ENCODE results near the gene CCL24. TPM values are rescaled to one million over a fixed set of nuclear protein-coding genes. Genes with fewer than 3 reads are reported as not detected.

Gene CCL24
- total RNA-seq, 6 donors from 2014 or later, result 1.4 to 7.6 (median 2.7) TPM; not detected in 2

DNA sequence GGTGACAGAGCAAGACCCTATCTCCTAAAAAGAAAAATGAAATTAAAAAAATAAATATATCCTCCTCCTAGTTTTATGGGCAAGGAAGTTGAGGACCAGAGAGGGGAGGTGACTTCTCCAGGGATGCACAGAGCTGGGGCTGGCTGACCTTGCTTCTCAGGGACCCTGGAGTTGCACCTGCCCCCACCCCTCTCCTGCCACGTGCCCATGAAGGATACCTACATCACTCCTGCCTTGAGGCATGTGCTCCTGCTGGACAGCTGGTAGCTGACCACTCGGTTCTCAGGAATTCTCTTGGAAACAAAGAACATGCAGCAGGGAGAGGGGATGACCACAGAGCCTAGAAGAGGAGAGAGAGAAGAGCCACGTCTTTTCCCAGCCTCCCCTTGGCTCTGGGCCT, 522 bp downstream of the CCL24 start:
- 40 to 68% methylated on average over 3 of the region's 3 CpGs for WGBS, 2 donors
- Histone ChIP-seq H3K27me3 (no peaks in the 10 kb centered on the region), H3K36me3 (no peaks in the 10 kb centered on the region), H3K27ac (no peak overlapping the region), H3K4me3 (no peak overlapping the region), H3K9me3 (peaks cover 0 to under 1% (median 0%) of the 10 kb centered on the region in 4 donors), H3K4me1 (no peaks in the 10 kb centered on the region)
- ATAC-seq (ENCODE audit: low FRiP score in 2 of 2), result no peak
- no peak for DNase-seq
- TF ChIP-seq, protein P1, sequence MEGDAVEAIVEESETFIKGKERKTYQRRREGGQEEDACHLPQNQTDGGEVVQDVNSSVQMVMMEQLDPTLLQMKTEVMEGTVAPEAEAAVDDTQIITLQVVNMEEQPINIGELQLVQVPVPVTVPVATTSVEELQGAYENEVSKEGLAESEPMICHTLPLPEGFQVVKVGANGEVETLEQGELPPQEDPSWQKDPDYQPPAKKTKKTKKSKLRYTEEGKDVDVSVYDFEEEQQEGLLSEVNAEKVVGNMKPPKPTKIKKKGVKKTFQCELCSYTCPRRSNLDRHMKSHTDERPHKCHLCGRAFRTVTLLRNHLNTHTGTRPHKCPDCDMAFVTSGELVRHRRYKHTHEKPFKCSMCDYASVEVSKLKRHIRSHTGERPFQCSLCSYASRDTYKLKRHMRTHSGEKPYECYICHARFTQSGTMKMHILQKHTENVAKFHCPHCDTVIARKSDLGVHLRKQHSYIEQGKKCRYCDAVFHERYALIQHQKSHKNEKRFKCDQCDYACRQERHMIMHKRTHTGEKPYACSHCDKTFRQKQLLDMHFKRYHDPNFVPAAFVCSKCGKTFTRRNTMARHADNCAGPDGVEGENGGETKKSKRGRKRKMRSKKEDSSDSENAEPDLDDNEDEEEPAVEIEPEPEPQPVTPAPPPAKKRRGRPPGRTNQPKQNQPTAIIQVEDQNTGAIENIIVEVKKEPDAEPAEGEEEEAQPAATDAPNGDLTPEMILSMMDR (IDR thresholded peaks at IDR 0.05), result no peak
- TF ChIP-seq POLR2A (IDR thresholded peaks at IDR 0.05), result no peak
- no peak for TF ChIP-seq POLR2AphosphoS5 (IDR thresholded peaks at IDR 0.05)
- no peak for TF ChIP-seq EP300 (IDR thresholded peaks at IDR 0.05)

DNA sequence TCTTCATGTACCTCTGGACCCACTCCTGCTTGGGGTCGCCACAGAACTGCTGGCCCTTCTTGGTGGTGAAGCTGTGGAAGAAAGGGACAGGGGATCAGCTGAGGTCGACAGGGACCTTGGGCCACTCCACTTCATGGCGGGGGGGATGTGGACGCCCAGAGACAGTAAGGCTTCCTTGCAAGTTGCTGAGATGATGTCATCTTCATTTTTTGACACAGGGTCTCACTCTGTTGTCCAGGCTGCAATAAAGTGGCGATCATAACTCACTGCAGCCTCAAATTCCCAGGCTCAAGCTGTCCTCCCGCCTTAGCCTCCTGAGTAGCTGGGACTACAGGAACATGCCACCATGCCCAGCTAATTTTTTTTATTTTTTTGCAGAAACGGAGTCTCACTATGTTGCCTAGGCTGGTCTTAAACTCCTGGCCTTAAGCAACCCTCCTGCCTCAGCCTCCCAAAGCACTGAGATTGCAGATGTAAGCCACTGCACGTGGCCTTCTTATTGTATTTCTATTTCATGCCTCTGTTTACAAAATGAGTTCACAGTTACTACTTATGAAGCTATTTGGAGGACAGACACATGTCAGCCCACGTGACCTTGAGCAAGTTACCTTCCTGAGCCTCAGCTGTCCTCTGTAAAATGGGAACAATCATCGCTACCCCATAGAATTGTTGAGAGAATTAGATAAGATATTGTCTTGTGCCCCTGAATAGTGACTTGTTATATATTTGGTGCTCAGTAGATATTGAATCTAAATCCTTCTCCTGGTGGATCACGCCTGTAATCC, 1.5 kb downstream of the CCL24 start:
- no peak for DNase-seq
- Histone ChIP-seq H3K27me3 (no peaks in the 10 kb centered on the region), H3K4me3 (no peak overlapping the region), H3K27ac (no peak overlapping the region), H3K36me3 (no peaks in the 10 kb centered on the region), H3K4me1 (no peaks in the 10 kb centered on the region), H3K9me3 (peaks cover 0 to 11% (median 5%) of the 10 kb centered on the region in 4 donors)
- TF ChIP-seq EP300 (IDR thresholded peaks at IDR 0.05), result no peak
- 89 to 96% methylated on average over 9 to 11 of the region's 11 CpGs for WGBS, 2 donors
- no peak for ATAC-seq (ENCODE audit: low FRiP score in 2 of 2)

DNA sequence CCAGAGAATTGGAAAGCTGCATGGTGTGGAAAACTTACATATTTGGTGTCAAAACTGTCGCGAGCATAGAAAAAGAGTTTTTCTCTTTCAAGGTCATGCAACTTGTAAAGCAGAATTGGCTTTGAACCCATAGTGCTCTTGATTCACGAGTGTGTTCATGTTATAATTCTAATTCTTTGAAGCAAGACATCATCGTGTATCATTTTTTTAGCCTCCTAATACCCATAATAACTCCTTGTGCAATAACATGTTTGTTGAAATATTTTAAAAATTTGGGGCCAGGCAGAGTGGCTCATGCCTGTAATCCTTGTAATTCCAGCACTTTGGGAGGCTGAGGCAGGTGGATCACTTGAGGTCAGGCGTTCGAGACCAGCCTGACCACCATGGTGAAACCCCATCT, 4.2 kb downstream of the CCL24 start:
- DNase-seq, result no peak
- peaks cover 4 to 20% (median 16%) of the 10 kb centered on the region in 4 donors for H3K9me3 ChIP-seq
- WGBS, 2 donors, result 47 to 82% methylated on average over 6 of the region's 6 CpGs
- H3K27ac ChIP-seq, result no peak overlapping the region
- no peaks in the 10 kb centered on the region for H3K4me1 ChIP-seq
- ATAC-seq (ENCODE audit: low FRiP score in 2 of 2), result no peak
- H3K4me3 ChIP-seq, result no peak overlapping the region
- no peaks in the 10 kb centered on the region for H3K36me3 ChIP-seq
- H3K27me3 ChIP-seq, result no peaks in the 10 kb centered on the region
- TF ChIP-seq, protein P1 (IDR thresholded peaks at IDR 0.05), result no peak
- TF ChIP-seq POLR2A (IDR thresholded peaks at IDR 0.05), result no peak
- no peak for TF ChIP-seq POLR2AphosphoS5 (IDR thresholded peaks at IDR 0.05)
- TF ChIP-seq EP300 (IDR thresholded peaks at IDR 0.05), result no peak

DNA sequence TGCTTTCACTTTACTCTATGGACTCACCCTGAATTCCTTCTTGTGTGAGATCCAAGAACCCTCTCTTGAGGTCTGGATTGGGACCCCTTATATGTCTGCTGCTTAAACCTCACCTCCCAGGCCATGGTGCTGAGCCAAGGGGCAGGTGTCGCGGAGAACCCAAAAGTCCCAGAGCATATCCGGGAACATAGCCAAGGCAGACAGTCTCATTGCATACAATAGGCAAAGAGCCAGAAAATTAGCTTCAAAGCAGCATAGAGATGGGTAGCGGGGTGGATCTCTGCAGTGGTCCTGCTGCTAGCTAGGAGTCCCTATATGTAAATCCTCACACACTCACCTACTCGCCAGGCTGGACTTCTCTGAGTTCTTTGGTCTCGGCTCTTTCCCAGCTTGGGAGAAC, 5.5 kb downstream of the CCL24 start:
- no peak for DNase-seq
- Histone ChIP-seq H3K4me3 (no peak overlapping the region), H3K9me3 (peaks cover 4 to 20% (median 16%) of the 10 kb centered on the region in 4 donors), H3K36me3 (no peaks in the 10 kb centered on the region), H3K27me3 (no peaks in the 10 kb centered on the region), H3K4me1 (no peaks in the 10 kb centered on the region), H3K27ac (no peak overlapping the region)
- TF ChIP-seq POLR2AphosphoS5 (IDR thresholded peaks at IDR 0.05) (no peak), POLR2A (IDR thresholded peaks at IDR 0.05) (no peak), EP300 (IDR thresholded peaks at IDR 0.05) (no peak)
- TF ChIP-seq, protein P1 (IDR thresholded peaks at IDR 0.05), result no peak
- ATAC-seq (ENCODE audit: low FRiP score in 2 of 2), result no peak
- WGBS, 2 donors, result 72 to 75% methylated on average over 6 of the region's 6 CpGs

DNA sequence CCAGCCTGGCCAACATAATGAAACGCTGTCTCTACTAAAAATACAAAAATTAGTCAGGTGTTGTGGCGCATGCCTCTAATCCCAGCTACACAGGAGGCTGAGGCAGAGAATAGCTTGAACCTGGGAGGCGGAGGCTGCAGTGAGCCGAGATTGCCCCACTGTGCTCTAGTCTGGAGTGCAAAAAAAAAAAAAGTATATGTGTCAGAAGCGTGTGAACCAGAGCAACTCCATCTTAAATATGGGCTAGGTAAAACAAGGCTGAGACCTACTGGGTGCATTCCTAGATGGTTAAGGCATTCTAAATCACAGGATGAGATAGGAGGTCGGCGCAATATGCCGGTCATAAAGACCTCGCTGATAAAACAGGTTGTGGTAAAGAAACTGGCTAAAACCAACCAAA, 6.2 kb downstream of the CCL24 start:
- Histone ChIP-seq H3K4me1 (no peaks in the 10 kb centered on the region), H3K27me3 (no peaks in the 10 kb centered on the region), H3K9me3 (peaks cover 4 to 20% (median 16%) of the 10 kb centered on the region in 4 donors), H3K27ac (no peak overlapping the region), H3K4me3 (no peak overlapping the region), H3K36me3 (no peaks in the 10 kb centered on the region)
- ATAC-seq (ENCODE audit: low FRiP score in 2 of 2), result no peak
- WGBS, 2 donors, result 81 to 89% methylated on average over 9 of the region's 9 CpGs
- DNase-seq, result no peak
- TF ChIP-seq, protein P1 (IDR thresholded peaks at IDR 0.05), result no peak
- TF ChIP-seq POLR2AphosphoS5 (IDR thresholded peaks at IDR 0.05) (no peak), EP300 (IDR thresholded peaks at IDR 0.05) (no peak), POLR2A (IDR thresholded peaks at IDR 0.05) (no peak)
